Calu3 (cell line): ENCODE measurements around the gene SSRP1. TPM values are rescaled to one million over a fixed set of nuclear protein-coding genes. Genes with fewer than 3 reads are reported as not detected.

Source experiments
- BruUV-seq: library from RNA; stranded (reverse); fragments of 400-500 nt; replicated peaks from 2 replicates; lab custom pipeline; 2021; lab: Mats Ljungman, UMichigan
- CTCF ChIA-PET: fragments of 300-600 bp; sonication (Branson Sonifier 250); formaldehyde crosslinking; loops from one replicate; lab custom pipeline; 2022; ENCODE audit warnings: antibody characterized with exemption; lab: Charles Lee
- DNase-seq: peaks from one replicate; pipeline ENCODE4 v3.0.0; 2022
- H3K27ac Mint-ChIP-seq: one replicate; pipeline ENCODE4 v1.8.0; 2022; ENCODE audit warnings: mixed read lengths; ENCODE audit not compliant: unreplicated experiment
- H3K27me3 Mint-ChIP-seq: one replicate; pipeline ENCODE4 v1.8.0; 2022; ENCODE audit warnings: mixed read lengths; ENCODE audit not compliant: unreplicated experiment
- H3K36me3 Mint-ChIP-seq: one replicate; pipeline ENCODE4 v1.8.0; 2022; ENCODE audit warnings: mild to moderate bottlenecking, moderate library complexity, mixed read lengths; ENCODE audit not compliant: insufficient read depth, unreplicated experiment
- H3K4me1 Mint-ChIP-seq: one replicate; pipeline ENCODE4 v1.8.0; 2022; ENCODE audit warnings: mild to moderate bottlenecking, low read depth, mixed read lengths; ENCODE audit not compliant: unreplicated experiment
- H3K4me3 Mint-ChIP-seq: one replicate; pipeline ENCODE4 v1.8.0; 2022; ENCODE audit warnings: mild to moderate bottlenecking, low read depth, moderate library complexity, mixed read lengths; ENCODE audit not compliant: unreplicated experiment
- H3K9me3 Mint-ChIP-seq: one replicate; pipeline ENCODE4 v1.8.0; 2022; ENCODE audit warnings: low read depth, mixed read lengths; ENCODE audit not compliant: unreplicated experiment
- intact Hi-C: fragments of 100-400 bp; cut with micrococcal nuclease; formaldehyde crosslinking; loops from one replicate; pipeline ENCODE4 v1.10.0; 2022; ENCODE audit not compliant: unreplicated experiment
- total RNA-seq: library from RNA; stranded (reverse); gene quantifications from 2 replicates; pipeline ENCODE4 v1.2.3, GENCODE V29; 2022
- TF ChIP-seq, protein P1 (sequence below): fragments of 200-600 bp; IDR thresholded peaks from one replicate; pipeline ENCODE4 v1.8.0; 2022; ENCODE audit warnings: antibody characterized with exemption; ENCODE audit not compliant: unreplicated experiment

Gene SSRP1
- total RNA-seq, 1 experiment from 2014 or later: 145 TPM

DNA sequence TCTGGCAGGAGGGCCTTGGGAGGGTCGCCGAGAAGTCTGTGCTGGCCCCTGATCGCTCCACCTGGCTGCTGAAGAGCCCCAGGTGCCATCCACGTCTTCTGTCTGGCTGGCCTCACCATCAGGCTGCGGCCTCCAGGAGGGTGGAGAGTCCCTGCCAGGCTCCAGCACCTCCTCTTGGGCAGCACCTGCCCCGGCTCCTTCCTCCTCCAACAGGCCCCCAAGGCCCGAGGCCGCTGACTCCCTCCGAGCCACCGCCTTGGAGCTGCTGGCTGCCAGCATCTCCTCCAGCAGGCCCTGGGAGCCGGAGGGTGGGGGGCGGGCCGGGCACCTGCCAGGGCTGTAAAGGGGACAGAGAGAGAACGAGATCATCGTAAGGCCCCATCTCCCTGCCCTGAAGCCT is 33.2 kb downstream of the SSRP1 start:
- no peak overlapping the region for H3K27ac Mint-ChIP-seq
- peaks cover 16% of the 10 kb centered on the region for H3K4me1 Mint-ChIP-seq
- intact Hi-C loops: no loop called here
- no peak for DNase-seq
- H3K27me3 Mint-ChIP-seq: no peaks in the 10 kb centered on the region
- H3K9me3 Mint-ChIP-seq: no peaks in the 10 kb centered on the region
- CTCF ChIA-PET: no interaction called here
- TF ChIP-seq, protein P1, sequence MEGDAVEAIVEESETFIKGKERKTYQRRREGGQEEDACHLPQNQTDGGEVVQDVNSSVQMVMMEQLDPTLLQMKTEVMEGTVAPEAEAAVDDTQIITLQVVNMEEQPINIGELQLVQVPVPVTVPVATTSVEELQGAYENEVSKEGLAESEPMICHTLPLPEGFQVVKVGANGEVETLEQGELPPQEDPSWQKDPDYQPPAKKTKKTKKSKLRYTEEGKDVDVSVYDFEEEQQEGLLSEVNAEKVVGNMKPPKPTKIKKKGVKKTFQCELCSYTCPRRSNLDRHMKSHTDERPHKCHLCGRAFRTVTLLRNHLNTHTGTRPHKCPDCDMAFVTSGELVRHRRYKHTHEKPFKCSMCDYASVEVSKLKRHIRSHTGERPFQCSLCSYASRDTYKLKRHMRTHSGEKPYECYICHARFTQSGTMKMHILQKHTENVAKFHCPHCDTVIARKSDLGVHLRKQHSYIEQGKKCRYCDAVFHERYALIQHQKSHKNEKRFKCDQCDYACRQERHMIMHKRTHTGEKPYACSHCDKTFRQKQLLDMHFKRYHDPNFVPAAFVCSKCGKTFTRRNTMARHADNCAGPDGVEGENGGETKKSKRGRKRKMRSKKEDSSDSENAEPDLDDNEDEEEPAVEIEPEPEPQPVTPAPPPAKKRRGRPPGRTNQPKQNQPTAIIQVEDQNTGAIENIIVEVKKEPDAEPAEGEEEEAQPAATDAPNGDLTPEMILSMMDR: no peak
- peaks cover 52% of the 10 kb centered on the region for H3K36me3 Mint-ChIP-seq
- no TSS peak for BruUV-seq
- H3K4me3 Mint-ChIP-seq: no peak overlapping the region

DNA sequence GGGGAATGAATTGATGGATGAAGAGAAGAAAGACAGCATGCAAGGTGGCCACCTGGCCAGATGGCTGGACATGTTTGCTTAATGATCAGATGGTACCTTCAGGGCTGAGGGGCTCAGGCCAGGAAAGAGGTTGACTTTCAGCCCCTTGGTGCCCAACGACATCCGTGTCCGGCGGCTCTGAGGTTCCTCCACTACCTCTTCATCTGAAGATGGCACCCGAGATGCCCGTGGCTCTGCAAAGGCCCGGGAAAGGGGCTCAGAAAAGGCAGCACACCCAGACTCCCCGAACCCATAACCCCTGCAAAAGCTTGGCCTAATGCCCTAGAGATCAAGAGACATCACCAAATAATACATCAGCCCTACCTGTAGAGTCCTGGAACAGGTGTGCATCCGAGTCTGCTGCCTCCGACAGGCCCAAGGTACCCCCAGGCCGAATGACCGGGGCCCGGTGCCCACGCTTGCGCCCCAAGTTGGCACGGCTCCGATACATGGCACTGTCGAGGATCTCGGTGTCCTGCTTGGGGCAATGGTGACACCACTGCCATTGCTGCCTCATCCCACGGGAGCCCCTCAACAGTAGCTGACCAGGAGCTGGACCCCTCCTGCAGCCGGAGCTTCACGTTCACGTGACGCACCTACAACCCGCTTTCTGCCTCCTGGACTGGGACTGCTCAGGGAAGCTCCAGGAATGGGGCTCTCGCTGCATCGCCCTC is 33.8 kb downstream of the SSRP1 start:
- Mint-ChIP-seq H3K4me1 (peaks cover 10% of the 10 kb centered on the region), H3K36me3 (peaks cover 56% of the 10 kb centered on the region), H3K9me3 (no peaks in the 10 kb centered on the region), H3K27me3 (no peaks in the 10 kb centered on the region), H3K4me3 (no peak overlapping the region), H3K27ac (no peak overlapping the region)
- CTCF ChIA-PET: no interaction called here
- DNase-seq: no peak
- TF ChIP-seq, protein P1: no peak
- intact Hi-C loops: no loop called here
- no TSS peak for BruUV-seq

DNA sequence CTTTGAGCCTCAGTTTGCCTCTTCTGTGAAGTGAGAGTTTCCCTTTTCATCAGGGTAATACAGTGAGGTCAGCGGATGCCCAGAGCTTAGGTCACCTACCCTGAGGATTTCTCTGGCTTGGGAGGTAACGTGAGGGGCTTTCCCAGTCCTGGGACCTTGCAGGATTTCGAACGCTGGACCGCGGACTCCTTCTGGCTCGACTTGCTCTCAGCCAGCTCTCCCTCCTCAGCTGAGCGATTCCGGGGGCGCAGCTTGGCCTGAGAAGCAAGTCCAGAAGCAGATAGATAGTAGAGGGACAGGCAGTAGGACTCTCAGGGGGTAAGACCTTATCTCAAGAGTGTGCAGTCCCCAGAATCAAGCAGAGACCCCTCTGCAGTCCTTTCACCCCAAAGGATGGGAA is 34.9 kb downstream of the SSRP1 start:
- TF ChIP-seq, protein P1: no peak
- CTCF ChIA-PET: no interaction called here
- intact Hi-C loops: no loop called here
- Mint-ChIP-seq H3K4me3 (no peak overlapping the region), H3K27me3 (no peaks in the 10 kb centered on the region), H3K36me3 (peaks cover 56% of the 10 kb centered on the region), H3K9me3 (no peaks in the 10 kb centered on the region), H3K27ac (no peak overlapping the region), H3K4me1 (peaks cover 9% of the 10 kb centered on the region)
- no peak for DNase-seq
- BruUV-seq: no TSS peak

DNA sequence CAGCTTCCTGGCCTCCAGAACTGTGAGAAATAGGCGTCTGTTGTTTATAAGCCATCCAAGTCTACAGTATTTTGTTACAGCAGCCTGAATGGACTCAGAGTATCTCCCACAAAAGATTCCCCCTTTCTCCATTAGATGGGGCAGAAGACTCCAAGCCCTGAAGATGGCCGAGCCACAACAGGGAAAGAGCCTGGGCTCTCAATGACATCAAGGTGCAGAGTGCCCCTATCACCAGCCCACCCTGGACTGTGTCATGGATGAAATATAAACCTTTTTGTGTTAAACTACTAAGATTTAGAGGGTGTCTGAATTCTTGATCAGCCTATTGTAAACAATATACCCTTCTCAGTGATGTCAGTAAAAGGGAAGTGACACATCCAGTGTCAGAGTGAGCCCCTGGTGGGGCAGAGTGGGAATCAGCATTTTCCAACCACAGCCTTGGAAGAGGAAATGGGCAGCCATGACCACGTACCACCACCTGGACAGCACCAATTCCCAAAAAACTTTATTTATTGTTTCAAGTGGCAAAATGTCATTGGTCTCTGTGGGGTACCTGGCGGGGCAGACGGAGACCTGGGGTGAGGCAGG is 36.4 kb downstream of the SSRP1 start:
- DNase-seq: no peak
- H3K4me1 Mint-ChIP-seq: peaks cover 12% of the 10 kb centered on the region
- H3K9me3 Mint-ChIP-seq: no peaks in the 10 kb centered on the region
- no TSS peak for BruUV-seq
- no peaks in the 10 kb centered on the region for H3K27me3 Mint-ChIP-seq
- TF ChIP-seq, protein P1: no peak
- H3K4me3 Mint-ChIP-seq: no peak overlapping the region
- CTCF ChIA-PET: no interaction called here
- intact Hi-C loops: no loop called here
- H3K27ac Mint-ChIP-seq: no peak overlapping the region
- H3K36me3 Mint-ChIP-seq: peaks cover 49% of the 10 kb centered on the region
